Measurements from ENCODE around the gene PHYHIPL.

DNA sequence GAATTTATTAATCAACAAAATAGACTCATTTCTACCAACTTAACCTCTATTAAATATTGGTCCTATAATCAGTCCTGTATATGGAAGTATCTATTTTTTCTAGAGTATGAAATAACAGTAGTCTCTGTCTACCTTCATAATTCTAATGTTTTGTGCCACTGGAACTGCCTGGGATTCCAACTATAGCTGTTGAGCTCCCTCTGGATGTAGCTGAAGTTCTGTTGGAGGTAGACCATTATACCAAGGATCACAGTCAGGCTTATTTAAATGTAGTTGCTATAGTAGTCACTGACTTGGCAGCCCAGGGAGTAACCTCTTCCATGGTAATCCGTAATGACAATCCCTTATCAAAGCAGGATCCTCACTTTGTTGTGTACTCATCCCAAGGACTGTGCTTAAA lies 48.5 kb upstream of the PHYHIPL start:
- no peak for TF ChIP-seq POLR2A (IDR thresholded peaks at IDR 0.05)
- TF ChIP-seq, protein P1, sequence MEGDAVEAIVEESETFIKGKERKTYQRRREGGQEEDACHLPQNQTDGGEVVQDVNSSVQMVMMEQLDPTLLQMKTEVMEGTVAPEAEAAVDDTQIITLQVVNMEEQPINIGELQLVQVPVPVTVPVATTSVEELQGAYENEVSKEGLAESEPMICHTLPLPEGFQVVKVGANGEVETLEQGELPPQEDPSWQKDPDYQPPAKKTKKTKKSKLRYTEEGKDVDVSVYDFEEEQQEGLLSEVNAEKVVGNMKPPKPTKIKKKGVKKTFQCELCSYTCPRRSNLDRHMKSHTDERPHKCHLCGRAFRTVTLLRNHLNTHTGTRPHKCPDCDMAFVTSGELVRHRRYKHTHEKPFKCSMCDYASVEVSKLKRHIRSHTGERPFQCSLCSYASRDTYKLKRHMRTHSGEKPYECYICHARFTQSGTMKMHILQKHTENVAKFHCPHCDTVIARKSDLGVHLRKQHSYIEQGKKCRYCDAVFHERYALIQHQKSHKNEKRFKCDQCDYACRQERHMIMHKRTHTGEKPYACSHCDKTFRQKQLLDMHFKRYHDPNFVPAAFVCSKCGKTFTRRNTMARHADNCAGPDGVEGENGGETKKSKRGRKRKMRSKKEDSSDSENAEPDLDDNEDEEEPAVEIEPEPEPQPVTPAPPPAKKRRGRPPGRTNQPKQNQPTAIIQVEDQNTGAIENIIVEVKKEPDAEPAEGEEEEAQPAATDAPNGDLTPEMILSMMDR (IDR thresholded peaks at IDR 0.05) = no peak

Measured in lower leg skin (tissue), 3 donors.